Stimulated activated CD4-positive, alpha-beta T cell treated with anti-CD3 and anti-CD28 coated beads, Interleukin-1b, Interleukin-23, amount 100 ng/mL, for 24 hours (primary cell): Measurements from ENCODE around the gene TMPRSS4.

ENCODE experiments used
- DNase-seq, 4 experiments: peaks; one replicate each; pipeline ENCODE4 v3.0.0-alpha.2; 2020; ENCODE audit warnings: low read depth in 4 of 4, low spot score in 1 of 4

The TMPRSS4 gene

DNA sequence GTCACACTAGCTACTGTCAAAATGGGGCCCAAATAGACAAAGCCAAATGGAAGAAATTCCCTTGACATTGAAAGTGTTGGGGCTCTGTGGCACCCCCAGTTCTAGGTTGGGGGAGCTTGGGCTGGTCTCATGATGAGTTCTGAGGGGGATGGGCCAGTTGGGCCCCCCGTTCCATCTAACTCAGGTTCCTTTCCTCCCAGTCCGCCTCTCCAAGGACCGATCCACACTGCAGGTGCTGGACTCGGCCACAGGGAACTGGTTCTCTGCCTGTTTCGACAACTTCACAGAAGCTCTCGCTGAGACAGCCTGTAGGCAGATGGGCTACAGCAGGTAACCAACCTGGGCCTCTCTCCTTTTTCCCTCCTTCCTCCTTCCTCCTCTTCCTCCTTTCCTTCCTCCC lies 27.6 kb downstream of the TMPRSS4 start:
- DNase-seq, result no peak

DNA sequence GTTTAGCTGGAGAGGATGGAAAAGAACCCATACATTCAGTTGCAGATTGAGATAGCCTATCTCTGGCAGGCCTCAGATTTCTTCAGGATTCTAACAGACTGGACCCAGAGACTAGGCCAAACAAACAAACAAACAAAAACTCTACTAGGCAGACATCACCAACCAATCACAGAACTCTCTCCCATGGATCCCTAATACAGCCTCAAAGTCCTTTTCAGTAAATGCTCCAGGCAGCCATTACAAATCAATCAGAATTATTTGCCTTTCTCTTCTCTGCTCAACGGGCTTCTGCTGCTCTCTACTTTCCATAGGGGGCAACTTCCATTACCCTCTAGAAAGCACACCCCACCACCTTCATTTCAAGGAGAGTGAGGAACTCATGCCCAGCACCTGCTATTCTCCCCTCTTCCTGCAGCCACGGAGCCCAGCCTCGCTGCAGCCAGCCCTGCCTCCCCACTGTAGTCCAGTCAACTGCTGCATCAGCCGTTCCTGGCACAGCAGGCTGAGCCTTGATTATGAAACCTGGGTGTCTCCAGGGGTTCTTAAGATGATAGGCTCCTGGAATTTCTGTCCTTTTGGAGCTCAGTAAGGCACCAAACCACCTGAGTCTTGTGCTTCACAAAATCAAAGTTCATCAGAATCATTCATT lies 28.9 kb downstream of the TMPRSS4 start:
- DNase-seq, result no peak

DNA sequence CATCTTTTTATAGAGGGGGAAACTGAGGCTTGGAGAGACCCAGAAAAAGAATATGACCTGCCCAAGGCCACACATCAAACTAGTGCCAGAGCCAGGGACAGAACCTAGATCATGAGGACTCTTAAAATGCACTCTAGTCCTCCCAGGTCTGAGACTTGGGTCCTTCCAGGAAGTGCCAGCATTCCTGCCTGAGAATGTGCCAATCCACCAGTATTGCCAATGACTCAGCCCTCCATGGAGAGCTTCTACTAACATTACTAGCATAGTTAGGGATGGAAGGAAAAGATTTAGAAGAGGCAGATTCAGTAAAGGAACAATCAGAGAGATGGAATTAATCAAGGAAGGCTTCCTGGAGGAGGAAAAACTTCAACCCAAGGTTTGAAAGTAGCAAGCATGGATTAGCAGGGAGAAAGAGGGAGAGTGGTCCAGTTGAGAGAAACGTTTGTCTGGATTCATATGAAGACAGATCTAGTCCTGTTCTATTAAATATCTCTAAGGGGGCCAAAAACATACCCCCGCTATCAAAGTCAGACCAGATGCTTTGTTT lies 30.0 kb downstream of the TMPRSS4 start:
- DNase-seq, result no peak

DNA sequence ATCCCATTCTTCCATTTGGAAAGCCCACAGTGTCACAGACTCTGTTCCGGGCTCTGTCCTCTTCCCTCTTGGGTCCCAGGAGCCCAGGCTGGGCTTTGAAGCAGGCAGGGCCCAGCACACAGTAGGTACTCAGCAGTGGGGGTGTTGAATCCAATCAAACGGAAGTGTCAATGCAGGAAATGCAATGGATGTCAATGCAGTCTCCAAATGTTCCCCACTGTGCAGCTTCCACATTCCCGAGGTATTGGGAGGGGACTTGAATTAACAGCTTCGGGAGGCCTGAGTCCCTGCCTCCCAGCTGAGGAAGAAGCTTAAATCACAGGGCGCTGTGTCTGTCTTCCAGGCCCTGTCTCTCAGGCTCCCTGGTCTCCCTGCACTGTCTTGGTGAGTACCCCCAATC lies 31.6 kb downstream of the TMPRSS4 start:
- DNase-seq, result no peak

DNA sequence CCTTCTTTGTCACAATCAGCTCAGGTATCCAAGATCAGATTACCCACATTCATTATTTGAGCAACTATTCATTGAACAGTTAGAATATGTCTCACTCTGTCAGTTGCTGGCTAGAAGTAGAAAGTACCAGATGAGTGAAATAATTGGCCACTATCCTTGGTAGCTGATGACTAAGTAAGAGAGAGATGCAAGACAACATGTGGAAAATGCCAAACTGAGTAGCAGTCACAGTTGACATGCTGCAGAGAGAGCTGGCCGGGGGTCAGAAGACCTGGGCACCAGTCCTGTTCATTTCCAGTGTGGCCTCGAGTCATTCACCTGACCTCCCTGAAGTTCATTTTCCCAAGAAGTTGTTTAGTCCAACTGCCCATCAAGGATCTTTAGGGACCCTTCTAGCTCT lies 32.4 kb downstream of the TMPRSS4 start:
- DNase-seq, result no peak

DNA sequence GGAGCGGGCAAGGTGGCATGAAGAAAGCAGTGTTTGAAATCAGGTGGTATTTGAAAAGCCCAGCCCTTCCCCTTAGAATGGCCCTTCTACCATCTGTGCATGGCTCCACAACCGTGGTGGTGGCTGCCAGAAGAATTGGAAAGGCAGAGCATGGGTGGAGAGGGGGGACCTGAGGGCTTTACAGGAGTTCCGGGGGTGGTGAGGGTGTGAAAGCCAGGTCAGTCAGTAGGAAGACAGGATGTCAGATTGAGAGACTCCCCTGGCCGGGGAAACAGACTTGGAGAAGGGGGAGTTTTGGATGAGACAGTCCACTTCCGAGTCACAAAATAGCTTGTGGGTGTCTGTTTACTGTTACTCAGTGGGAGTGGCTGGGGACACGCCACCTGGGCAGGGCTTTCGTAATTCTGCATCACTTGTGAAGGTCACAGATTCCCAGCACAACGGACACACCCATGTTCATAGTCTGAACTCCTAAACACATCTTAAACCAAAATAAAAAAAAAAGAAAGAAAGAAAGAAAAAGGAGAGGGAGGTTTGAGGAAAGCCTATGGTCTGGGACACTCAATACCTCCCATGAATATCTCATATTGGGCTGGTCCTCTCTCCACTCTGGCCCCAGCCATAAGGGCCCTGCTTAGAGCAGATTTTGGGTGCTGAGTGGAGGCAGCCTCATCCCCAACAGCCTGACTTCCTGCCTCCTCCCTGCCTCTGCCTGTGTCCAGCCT lies 34.3 kb downstream of the TMPRSS4 start:
- DNase-seq, result no peak

DNA sequence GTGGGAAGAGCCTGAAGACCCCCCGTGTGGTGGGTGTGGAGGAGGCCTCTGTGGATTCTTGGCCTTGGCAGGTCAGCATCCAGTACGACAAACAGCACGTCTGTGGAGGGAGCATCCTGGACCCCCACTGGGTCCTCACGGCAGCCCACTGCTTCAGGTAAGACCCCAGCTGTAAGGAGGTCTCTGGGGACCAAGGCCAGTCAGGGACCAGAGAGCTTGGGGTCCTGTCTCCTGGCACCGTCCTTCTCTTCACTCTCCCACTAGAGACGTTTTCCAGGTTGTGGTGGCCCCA lies 34.8 kb downstream of the TMPRSS4 start:
- DNase-seq, result no peak

DNA sequence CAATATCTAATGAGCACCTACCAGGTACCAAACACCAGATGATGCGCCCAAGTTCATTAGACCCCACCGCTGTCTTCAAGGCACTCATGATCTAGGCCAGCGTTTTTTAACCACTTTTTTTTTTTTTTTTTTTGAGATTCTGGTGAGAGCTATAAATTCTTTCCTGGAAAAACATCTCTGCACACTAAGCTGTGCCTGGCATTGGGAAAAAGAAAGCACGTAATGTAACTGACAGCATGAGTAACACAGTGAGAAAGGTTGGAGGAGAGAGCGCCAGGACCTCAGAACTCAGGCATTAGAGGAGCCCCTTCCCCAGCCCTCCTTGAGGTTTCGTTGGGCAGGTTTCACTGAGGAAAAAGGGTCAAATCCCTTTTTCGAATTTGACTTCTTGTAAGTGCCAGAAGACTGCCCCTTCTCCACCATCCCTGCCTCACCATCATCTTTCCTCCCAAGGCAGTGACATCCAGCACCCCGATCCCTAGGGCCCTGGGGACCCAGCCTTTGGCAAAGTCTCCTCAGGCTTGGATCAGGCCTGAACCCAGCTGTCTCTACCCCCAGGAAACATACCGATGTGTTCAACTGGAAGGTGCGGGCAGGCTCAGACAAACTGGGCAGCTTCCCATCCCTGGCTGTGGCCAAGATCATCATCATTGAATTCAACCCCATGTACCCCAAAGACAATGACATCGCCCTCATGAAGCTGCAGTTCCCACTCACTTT lies 36.0 kb downstream of the TMPRSS4 start:
- DNase-seq, result no peak

DNA sequence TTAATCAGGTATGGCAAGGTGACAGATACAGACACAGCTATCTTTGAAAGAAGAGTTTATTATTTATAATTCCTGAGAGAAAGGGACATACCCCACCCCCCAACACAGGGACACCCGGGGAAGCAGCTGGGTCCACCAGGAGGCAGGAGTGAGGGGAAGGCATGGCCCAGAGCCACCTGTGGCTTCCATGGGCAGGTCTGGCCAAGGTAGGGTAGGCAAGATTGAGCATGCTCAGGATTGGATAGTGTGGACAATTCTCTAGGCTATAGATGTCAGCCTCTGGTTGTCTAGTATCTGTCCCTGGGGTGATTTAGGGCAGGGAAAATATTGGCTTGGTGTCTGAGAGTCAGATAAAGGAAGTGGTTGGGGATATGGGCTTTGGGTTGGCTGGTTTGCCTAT lies 37.4 kb downstream of the TMPRSS4 start:
- no peak for DNase-seq

DNA sequence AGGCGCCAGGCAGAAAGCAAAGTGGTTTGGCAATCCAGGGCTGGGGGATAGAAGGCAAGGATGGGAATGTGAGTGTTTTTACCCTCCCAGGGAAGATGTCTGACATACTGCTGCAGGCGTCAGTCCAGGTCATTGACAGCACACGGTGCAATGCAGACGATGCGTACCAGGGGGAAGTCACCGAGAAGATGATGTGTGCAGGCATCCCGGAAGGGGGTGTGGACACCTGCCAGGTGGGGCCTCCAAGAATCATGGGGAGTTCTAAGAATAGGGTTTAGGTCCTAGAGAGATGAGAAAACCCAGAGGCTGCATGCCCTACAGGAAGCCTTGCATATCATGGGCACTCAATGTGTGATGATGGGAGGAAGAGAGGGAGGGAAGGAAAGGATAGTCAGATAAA lies 38.2 kb downstream of the TMPRSS4 start:
- no peak for DNase-seq

DNA sequence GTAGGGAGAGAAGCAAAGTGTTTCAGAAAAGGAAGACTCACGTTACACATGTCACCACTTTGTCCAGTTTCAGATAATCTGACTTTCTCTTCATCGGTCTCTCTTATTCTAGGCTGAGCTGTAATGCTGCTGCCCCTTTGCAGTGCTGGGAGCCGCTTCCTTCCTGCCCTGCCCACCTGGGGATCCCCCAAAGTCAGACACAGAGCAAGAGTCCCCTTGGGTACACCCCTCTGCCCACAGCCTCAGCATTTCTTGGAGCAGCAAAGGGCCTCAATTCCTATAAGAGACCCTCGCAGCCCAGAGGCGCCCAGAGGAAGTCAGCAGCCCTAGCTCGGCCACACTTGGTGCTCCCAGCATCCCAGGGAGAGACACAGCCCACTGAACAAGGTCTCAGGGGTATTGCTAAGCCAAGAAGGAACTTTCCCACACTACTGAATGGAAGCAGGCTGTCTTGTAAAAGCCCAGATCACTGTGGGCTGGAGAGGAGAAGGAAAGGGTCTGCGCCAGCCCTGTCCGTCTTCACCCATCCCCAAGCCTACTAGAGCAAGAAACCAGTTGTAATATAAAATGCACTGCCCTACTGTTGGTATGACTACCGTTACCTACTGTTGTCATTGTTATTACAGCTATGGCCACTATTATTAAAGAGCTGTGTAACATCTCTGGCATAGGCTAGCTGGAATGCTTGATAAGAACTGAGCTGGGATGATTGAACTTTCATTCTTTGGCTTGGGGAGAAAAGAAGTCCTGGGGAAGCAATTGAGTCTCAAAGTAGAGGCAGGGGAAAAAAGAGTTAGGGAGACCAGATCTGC lies 41.1 kb downstream of the TMPRSS4 start:
- DNase-seq, result no peak

DNA sequence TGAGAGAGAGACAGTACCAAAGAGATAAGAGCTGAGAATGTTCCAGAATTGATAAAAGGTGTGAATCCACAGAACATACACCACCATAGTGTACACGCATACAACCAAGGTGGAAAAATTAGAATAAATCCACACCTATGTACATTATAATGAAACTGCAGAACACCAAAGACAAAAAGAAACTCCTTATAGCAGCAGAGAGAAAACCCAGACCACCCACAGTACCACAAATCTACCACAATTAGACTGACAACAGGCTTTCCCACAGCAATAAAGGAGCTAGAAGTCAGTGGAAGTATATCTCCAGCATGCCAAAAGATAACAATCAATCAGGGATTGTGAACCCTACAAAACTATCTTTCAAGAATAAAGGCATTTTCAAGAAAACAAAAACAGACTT lies 43.9 kb downstream of the TMPRSS4 start:
- DNase-seq, result no peak

DNA sequence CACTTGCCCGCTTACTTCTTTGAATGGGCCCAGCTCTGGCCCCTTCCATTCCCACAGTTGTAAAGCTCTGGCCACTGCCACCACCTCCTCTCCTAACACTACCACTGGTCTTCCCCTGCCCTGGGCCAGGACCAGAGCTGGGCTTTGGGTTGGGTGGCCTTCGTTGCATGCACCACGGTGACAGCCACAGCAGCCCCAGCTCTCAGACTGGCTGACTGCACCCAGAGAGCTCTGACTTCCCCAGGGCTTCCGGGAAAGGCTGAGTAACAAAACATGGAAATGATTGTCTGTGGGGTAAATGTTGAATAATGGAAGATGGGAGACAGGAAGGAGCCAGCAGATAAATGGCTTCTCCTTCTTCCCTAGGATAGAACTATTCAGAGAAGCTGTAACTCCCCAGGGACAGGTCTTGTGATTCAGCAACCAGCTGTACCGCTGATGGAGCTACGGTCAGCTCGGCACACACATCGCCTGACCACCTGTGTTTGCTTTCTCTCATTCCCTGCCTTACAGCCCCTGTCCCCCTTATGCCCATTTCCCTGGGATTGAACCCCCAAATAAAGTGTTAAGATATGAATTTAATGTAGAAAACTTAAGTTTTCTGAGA lies 48.2 kb downstream of the TMPRSS4 start:
- no peak for DNase-seq

DNA sequence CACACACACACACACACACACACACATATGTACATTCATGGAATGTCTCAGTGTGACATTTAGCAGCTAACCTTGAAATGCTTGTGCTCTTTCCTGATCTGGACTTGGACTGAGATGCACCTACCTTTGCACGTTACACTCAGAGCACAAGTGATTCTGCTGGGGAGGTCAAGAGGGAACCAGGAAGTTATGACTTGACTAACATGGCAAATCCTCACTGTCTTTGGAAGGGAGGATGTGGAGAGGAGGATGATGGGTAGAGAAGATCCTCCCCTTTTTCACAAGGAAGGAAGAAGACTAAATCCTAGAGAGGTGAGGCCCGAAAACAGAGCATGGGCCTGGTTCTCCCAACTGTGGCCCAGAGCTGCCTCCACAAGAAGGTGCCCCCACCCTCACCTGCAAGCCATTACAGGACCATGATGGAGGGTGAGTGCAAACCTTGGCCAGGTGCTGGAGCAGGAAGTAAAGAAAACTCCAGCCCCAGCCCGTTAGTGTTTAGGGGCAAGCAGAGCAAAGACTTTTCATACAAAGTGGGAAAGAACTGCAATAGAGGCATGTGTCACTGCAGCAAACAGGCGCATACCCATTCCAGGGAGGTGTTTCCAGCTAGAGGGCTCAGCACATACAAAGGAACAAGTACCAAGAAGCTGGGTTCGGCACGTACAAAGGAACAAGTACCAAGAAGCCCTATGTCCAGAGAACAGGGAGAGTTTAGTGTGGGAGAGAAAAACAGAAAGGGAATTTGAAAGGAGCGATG lies 49.4 kb downstream of the TMPRSS4 start:
- no peak for DNase-seq

DNA sequence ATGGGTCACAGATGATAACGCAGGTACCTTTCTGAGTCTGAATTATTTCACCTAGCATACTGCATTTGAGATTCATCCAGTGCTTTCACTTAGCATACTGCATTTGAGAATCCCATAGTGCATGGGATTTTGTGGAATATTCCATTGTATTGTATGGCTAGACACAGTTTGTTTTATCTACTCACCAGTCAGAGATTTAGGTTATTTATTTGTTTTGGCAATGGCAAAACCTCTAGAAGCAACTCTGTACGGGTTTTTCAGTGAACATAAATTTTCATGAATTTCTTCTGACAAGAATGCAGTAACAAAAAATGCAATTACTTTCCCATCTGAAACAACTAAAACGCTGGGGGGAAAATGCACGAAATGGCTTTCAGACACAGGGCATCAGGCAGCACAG lies 51.4 kb downstream of the TMPRSS4 start:
- DNase-seq, result no peak

DNA sequence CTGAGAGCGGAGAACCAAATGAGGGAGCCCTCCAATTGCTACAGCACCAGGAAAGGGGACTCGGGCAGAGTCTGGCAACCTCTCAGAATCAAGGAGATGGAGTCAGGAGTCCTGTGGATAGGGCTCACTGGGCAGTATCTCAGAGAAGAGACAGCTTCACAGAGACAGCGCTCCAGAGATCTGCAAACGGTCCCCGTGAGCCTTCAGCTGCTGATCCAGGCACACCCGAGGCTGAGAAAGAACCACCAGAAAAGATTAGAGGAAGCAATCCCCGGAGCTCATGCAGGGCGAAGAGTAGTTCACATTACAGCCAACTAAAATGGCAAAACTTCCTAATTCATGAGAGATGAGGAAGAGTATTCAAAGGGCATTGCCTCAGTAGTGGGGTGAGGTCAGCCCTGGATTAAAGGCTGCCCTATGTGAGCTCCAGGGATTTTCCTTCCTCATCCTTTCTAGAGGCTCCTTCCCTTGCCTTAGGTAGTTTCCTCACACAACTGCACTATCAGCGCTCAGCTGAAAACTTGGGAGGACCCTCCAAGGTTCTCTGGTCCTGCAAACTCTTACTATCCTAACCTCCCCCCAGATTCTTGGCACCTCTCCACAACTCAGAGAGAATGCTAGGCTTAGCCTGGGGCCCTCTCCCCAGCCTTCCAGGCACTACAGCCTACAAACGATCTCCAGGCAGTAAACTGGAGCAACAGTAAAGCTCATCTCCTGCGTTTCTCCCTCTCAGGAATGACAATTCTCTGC lies 52.0 kb downstream of the TMPRSS4 start:
- DNase-seq, result no peak

DNA sequence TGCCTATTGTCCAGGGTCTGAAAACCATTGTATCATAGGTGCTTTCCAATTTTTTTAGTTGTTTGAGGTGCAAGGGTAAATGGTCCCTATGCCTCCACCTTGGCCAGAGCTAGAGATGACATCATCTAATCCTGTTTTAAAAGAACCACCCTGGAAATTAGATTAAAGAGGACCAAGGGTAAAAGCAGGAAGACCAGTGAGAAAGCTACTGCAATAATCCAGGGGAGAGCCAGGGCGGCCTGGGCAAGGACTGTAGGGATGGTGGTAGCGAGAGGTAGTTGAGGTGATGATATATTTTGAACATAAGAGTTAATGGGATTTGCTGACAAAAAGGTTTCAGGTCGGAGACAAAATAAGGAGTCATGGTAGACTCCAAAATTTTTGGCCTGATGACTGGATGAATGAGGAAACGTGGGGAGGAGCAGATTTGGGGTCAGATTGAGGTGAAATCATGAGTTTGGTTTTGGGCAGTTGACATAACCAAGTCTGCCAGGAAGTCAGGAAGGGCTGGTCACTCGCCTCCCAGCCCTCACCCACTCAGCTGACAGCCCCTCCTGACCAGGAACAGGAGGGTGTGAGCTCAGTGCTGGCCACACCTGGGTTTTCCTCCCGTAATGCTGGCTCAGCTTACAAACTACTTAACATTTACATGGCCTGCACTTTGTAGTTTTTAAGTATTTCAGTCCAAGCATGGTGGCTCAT lies 52.7 kb downstream of the TMPRSS4 start:
- DNase-seq, result no peak

DNA sequence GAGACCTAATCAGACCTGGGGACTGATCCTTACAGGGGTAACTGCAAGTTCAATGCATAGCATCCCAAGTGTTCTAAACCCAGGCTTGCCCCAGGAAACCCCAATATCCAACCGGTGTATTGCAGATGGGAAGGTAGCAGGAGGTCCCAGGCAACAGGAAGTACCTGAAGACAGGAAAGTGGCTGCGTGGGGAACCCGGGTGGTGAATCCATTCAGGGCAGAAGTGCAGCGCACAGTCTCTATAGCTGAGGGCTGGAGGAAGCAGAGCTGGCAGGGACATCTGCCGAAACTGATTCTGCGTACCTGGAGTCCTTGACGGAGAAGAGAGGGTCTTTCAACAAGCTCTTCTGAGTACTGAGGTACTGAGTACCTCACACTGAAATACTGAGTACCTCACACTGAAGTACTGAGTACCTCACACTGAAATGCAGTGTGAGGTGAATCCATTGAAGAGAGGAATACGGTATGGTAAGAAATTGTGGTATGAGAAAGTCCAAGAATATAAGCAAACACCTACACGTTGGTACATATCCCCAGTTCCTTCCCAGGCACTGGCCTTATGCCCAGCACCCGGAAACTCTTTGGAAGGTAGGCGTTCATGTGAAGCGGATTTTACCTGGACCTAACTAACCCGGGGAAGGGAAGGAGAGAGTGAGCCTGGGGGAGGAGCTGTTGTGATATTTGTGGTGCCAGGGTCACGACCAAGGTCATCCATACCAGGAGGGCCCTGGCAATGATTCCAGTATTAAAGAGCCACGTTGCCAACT lies 55.7 kb downstream of the TMPRSS4 start:
- DNase-seq, result no peak
